ENCODE data around the gene AGPAT3. TPM values are rescaled to one million over a fixed set of nuclear protein-coding genes. Genes with fewer than 3 reads are reported as not detected.

AGPAT3 gene
- total and polyA plus RNA-seq, 8 donors: 13.6 to 49.6 (median 31.4) TPM

DNA sequence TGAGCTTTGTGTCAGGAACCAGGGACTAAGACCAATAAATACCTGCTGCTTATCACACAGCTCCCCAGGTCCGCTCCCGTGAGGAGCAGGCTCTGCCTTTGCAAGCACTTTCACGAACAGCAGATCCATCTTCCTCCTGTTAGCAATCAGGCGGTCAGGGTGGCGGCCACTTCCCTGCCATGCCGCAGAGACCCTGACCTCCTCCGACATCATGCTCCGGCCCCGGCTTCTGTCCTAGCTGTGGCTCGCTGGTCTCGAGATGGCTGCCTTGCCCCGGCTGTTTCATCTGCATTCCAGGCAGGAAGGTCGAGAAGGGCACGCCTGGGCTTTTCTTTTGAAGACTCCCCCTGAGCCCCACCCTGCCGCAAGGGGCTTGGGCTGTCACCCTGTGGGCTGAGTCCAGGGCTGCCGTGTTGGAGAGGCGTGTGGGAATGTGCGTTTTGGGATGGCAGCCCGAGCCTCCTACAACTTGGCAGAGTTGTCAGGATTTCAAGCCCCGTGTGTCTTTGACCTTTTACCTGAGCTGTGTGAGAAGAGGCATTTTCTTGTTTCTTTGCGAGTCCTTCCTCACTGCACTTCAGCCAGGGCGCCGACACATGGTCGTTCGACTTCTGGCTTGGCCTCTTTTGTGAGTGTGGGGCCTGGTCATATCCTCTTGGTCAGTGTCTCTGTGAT, 59.5 kb downstream of the AGPAT3 start:
- H3K9me3 ChIP-seq: no peaks in the 10 kb centered on the region

DNA sequence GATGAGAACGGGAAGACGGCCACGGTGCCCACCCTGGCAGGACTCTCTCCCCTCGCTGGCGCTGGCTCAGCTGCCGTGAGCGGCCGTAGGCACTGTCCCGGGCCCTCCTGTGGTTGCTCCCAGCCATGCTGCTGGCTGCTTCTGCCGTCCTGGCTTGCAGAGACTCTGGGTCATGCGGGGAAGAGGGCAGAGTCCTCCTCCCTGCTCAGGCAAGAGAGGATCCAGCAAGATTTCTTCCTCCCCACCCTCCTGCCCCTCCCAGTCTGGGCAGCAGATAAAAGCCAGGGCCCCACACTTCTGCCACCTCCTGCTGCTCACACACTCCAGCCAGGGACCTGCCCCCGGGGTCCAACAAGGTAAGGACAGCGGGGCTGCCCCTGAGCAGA, 60.1 kb downstream of the AGPAT3 start:
- TF ChIP-seq, protein P1, sequence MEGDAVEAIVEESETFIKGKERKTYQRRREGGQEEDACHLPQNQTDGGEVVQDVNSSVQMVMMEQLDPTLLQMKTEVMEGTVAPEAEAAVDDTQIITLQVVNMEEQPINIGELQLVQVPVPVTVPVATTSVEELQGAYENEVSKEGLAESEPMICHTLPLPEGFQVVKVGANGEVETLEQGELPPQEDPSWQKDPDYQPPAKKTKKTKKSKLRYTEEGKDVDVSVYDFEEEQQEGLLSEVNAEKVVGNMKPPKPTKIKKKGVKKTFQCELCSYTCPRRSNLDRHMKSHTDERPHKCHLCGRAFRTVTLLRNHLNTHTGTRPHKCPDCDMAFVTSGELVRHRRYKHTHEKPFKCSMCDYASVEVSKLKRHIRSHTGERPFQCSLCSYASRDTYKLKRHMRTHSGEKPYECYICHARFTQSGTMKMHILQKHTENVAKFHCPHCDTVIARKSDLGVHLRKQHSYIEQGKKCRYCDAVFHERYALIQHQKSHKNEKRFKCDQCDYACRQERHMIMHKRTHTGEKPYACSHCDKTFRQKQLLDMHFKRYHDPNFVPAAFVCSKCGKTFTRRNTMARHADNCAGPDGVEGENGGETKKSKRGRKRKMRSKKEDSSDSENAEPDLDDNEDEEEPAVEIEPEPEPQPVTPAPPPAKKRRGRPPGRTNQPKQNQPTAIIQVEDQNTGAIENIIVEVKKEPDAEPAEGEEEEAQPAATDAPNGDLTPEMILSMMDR (IDR thresholded peaks at IDR 0.05): no peak

More for the DNA sequence above, 59.5 kb downstream of the AGPAT3 start:
- H3K36me3 ChIP-seq: peaks cover 0 to 3% (median 0%) of the 10 kb centered on the region in 3 donors
- intact Hi-C loops (cut with DNase I): no loop called here
- FAIRE-seq: no peak
- no peak for ATAC-seq
- DNase-seq: peak in 1 of 6 donors; percentile 40
- 92 to 94% methylated on average over 25 of the region's 25 CpGs for WGBS, 2 donors
- no peak overlapping the region for H3K27ac ChIP-seq
- no peaks in the 10 kb centered on the region for H3K27me3 ChIP-seq
- H3K4me1 ChIP-seq: no peaks in the 10 kb centered on the region
- TF ChIP-seq, protein P1 (IDR thresholded peaks at IDR 0.05): no peak
- H3K4me3 ChIP-seq: no peak overlapping the region

DNA sequence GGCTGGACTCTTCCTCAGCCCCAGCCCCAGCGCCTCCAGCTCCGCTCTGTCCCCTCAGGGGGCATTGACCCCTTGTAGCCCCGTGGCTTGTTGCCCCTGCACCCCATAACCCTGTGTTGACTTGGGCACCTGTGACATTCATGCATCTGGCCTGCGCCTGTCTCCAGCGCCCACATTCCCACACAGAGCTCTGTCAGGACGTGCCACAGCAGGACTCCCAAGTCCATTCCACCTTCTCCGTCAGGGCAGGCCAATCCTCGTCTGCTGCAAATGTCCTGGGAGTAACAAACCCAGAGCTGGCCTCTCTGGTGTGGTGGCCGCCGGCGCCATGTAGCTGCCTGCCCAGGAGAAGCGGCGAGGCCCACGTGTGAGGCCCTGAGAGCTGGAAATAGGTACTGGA, 60.6 kb downstream of the AGPAT3 start:
- no peak overlapping the region for H3K27ac ChIP-seq
- no peak for ATAC-seq
- TF ChIP-seq, protein P1 (IDR thresholded peaks at IDR 0.05): no peak
- no peaks in the 10 kb centered on the region for H3K27me3 ChIP-seq
- intact Hi-C loops (cut with DNase I): no loop called here
- peaks cover 0 to 3% (median 0%) of the 10 kb centered on the region in 3 donors for H3K36me3 ChIP-seq
- DNase-seq: peak in 1 of 6 donors; percentile 5
- no peak for FAIRE-seq
- WGBS, 2 donors: 93 to 95% methylated on average over 14 of the region's 14 CpGs
- H3K4me3 ChIP-seq: no peak overlapping the region
- H3K4me1 ChIP-seq: no peaks in the 10 kb centered on the region
- no peaks in the 10 kb centered on the region for H3K9me3 ChIP-seq

More for the DNA sequence above, 60.1 kb downstream of the AGPAT3 start:
- Histone ChIP-seq H3K27me3 (no peaks in the 10 kb centered on the region), H3K27ac (no peak overlapping the region), H3K4me1 (no peaks in the 10 kb centered on the region), H3K36me3 (peaks cover 0 to 3% (median 0%) of the 10 kb centered on the region in 3 donors), H3K9me3 (no peaks in the 10 kb centered on the region), H3K4me3 (no peak overlapping the region)
- no peak for FAIRE-seq
- DNase-seq: peak in 1 of 6 donors; percentile 15
- WGBS, 2 donors: 82 to 89% methylated on average over 12 to 13 of the region's 13 CpGs
- peak in 1 of 4 donors; percentile 6 for ATAC-seq
- intact Hi-C loops (cut with DNase I): no loop called here

DNA sequence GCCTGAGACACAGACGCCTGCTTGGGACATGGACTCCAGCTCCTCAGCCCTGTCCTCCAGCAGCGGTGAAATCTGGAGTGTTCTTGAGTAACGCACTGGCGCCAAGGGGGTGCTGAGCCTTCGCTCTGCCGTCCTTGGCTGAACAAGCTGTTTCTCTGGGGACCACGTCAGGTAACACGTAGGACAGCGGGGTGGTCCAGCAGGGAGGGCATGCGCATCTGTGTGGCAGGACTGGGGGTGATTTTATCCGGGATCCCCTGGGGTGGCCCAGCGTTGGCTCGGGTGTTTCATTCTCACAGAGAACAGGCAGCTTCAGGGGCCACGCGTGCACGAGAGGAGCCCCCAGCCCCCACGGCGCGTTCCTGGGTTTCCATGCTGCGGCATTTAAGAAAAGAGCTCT, 61.2 kb downstream of the AGPAT3 start:
- FAIRE-seq (no peak), DNase-seq (peak in 1 of 6 donors; percentile 3), ATAC-seq (no peak)
- TF ChIP-seq, protein P1 (IDR thresholded peaks at IDR 0.05): no peak
- Histone ChIP-seq H3K27ac (no peak overlapping the region), H3K27me3 (no peaks in the 10 kb centered on the region), H3K4me3 (no peak overlapping the region), H3K36me3 (peaks cover 0 to 3% (median 0%) of the 10 kb centered on the region in 3 donors), H3K4me1 (no peaks in the 10 kb centered on the region), H3K9me3 (no peaks in the 10 kb centered on the region)
- WGBS, 2 donors: 94 to 98% methylated on average over 20 of the region's 20 CpGs
- intact Hi-C loops (cut with DNase I): no loop called here

DNA sequence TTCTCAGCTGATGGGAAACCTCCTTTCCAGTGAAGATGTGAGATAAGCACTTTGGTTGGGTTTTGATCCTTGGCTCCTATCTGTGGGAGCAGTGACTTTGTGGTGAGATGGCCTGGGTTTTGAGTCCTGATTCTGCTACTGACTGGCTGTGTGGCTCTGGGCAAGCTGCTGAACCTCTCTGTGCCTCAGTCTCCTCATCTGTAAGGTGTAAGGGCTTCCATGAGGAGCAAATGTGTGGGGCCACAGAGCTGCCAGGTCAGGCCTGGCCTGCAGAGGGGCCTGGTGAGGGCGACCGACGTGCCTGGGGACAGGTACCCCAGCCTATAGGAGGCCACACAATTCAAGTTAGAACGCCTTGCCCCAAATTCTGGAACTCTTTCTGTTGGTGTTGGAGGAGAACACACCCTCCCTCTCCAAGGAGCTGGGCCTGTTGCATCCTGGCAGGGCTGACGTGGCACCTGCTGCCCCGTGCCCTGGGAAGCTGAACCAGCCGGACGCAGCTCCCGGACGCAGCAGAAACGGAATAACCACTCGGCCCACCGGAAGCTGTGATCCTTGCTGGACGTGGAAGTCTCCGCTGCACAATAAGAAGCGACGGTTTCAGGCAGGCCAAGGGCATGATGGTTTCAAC, 62.7 kb downstream of the AGPAT3 start:
- Histone ChIP-seq H3K27ac (no peak overlapping the region), H3K4me1 (no peaks in the 10 kb centered on the region), H3K36me3 (peaks cover 0 to 3% (median 0%) of the 10 kb centered on the region in 3 donors), H3K27me3 (no peaks in the 10 kb centered on the region), H3K9me3 (no peaks in the 10 kb centered on the region), H3K4me3 (no peak overlapping the region)
- intact Hi-C loops (cut with DNase I): no loop called here
- no peak for FAIRE-seq
- no peak for ATAC-seq
- TF ChIP-seq, protein P1 (IDR thresholded peaks at IDR 0.05): no peak
- WGBS, 2 donors: 95% methylated on average over 16 to 17 of the region's 17 CpGs
- peak in 2 of 6 donors; percentile 14 to 33 for DNase-seq

Data from pancreas (tissue), 10 donors.